KOPT-K1 (cell line): ENCODE results near the gene CALHM2.

Experiments used
- H3K27ac ChIP-seq: fragments of 200-600 bp; sonication (generic); 2 replicates; pipeline ENCODE4 v1.5.1; 2016; ENCODE audit warnings: antibody characterized with exemption, mild to moderate bottlenecking, low read depth, low read length; ENCODE audit not compliant: poor library complexity, severe bottlenecking
- H3K36me3 ChIP-seq: fragments of 200-600 bp; sonication (generic); 2 replicates; pipeline ENCODE4 v1.5.1; 2017; ENCODE audit warnings: antibody characterized with exemption, mild to moderate bottlenecking, low read length, moderate library complexity; ENCODE audit not compliant: insufficient read depth
- H3K9me3 ChIP-seq: fragments of 200-600 bp; sonication (generic); 2 replicates; pipeline ENCODE4 v1.5.1; 2017; ENCODE audit warnings: antibody characterized with exemption, low read length, mild to moderate bottlenecking; ENCODE audit not compliant: insufficient read depth, poor library complexity, severe bottlenecking

CALHM2 gene

DNA sequence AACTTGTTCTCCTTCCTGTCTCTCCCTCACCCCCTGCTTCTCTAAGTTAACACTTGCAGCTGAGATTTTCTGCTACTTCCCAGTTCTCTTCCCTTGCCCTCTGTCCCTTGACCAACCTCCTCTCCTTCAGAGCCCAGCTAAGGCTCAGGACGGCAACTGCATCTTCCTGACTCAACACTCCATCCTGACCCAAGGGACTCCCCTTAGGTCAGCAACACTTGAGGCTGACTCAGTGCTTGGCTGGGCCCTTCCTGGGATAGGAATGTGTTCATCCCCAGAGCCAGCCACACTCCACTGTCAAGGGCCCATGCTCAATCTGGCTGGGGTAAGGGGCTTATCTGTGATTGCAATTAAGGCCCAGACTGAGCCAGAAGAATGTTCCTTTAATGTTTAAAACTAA lies 3.4 kb downstream of the CALHM2 start:
- Histone ChIP-seq H3K36me3 (peaks cover 66% of the 10 kb centered on the region), H3K27ac (no peak overlapping the region), H3K9me3 (no peaks in the 10 kb centered on the region)

DNA sequence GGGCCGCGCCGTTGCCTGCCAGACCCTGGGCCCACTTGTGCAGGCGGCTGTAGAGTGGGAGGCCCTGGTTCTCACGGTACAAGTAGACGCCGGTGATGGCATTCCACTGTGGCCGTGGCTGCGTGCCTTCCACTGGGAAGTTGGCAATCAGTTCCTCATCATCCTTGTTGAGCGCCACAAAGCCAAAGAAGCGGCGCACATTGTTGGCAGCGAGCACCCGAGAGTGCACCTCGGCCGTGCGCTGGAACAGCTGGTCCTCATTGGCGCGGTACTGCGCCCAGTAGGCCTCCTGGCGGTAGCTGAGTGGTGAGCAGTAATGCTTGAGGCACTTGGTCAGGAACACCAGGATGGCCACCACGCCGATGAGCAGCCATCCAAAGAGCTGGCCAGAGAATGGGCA lies 5.0 kb downstream of the CALHM2 start:
- Histone ChIP-seq H3K27ac (no peak overlapping the region), H3K9me3 (no peaks in the 10 kb centered on the region), H3K36me3 (peaks cover 82% of the 10 kb centered on the region)

DNA sequence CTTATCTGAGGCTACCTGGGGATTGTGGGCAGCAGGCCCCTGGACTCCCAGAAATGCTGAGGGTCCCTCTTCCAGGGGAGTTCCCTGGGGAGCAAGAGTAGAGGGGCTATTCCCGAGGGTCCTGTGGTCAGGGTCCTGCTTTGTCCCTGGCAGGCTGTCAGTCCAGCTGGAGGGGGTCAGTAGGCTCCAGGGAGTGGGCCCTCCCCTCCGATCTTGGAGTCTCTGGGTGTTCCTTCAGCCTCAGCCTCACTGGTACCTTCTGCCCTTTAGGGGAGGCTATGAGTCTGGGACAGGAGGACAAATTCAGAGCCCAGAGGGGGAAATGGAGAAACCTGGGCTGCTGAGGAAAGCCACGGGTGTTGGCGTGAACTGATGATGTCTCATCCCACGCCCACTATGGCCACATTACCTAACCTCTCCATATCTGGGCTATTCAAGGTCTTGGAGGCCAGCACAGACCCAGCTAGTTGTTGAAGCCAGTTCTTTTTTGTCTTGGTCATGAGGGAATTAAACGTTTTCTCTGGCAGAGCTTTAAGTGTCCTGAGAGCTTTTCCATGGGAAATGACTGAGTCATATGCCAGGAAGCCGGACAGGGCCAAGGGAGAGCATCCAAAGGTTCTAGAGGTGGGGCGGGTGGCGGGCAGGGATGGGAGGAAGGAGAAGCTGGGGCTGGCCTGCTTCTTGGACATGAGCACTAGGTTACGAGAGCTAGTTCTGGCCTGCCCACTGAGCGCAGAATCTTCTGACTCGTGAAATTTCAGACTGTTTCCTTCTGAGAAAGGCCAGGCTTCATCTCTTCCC lies 6.2 kb downstream of the CALHM2 start:
- H3K27ac ChIP-seq, result no peak overlapping the region
- no peaks in the 10 kb centered on the region for H3K9me3 ChIP-seq
- H3K36me3 ChIP-seq, result peaks cover 94% of the 10 kb centered on the region

DNA sequence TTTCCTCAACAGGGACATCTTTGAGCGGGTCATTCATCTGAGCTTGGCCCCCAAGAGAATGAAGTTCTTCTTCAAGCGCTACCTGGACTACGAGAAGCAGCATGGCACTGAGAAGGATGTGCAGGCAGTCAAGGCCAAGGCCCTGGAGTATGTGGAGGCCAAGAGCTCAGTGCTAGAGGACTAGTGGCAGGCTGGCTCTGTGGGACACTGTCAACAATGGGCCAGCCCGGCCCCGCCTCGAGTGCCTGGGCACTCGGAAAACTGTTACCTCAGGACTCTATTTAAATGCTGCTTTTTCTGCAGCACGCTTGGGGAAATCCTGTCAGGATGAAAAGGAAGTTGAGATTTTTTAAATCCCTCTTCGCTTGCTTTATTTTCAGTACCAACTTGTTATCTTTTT lies 6.8 kb downstream of the CALHM2 start:
- Histone ChIP-seq H3K27ac (no peak overlapping the region), H3K36me3 (peaks cover 99% of the 10 kb centered on the region), H3K9me3 (no peaks in the 10 kb centered on the region)

DNA sequence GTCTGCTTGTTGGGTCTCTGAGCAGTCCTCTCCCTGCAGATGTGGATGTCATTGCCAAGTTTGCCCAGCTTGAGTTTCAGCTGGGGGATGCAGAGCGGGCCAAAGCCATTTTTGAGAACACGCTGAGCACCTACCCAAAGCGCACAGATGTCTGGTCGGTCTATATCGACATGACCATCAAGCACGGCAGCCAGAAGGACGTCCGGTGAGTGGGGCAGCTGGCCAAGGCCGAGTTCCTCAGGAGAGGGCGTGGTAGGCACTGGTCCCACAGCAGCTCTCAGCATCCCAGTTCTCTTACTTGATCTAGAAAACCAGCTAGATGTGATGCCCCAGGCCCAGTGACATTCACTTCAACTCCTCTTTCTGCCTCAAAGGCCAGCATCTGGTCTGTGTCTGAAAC lies 7.7 kb downstream of the CALHM2 start:
- Histone ChIP-seq H3K9me3 (no peaks in the 10 kb centered on the region), H3K36me3 (peaks cover 99% of the 10 kb centered on the region), H3K27ac (no peak overlapping the region)

DNA sequence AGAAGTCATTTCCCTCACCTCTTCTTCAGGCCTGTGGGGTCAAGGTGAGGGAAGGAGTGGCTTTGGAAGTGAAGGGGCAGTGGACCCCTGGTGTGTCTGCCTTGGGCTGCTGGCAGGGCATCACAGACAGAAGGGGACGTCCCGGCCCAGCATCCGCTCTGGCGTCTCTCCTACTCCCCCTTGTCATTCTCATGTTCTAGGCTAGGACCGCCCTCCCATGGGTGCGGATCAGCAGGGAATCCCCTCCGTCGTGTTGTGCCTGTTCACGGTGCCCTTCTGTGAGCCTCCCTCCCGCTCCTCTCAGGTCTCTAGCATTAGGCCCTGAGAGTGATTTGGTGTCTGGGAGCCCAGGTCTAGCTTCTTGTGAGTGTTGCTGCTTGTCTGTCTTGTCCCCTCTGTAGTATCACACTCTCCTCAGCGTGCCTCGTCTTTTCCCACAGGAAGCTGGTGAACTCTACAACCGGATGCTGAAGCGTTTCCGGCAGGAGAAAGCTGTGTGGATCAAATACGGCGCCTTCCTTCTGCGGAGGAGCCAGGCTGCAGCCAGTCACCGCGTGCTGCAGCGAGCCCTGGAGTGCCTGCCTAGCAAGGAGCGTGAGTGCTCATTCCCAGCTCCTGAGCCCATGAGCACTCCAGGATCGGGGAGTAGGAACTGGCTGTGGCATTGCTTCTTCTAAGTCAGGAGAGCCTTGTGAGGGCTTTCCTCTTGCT lies 8.5 kb downstream of the CALHM2 start:
- Histone ChIP-seq H3K36me3 (peaks cover 99% of the 10 kb centered on the region), H3K9me3 (no peaks in the 10 kb centered on the region), H3K27ac (no peak overlapping the region)

DNA sequence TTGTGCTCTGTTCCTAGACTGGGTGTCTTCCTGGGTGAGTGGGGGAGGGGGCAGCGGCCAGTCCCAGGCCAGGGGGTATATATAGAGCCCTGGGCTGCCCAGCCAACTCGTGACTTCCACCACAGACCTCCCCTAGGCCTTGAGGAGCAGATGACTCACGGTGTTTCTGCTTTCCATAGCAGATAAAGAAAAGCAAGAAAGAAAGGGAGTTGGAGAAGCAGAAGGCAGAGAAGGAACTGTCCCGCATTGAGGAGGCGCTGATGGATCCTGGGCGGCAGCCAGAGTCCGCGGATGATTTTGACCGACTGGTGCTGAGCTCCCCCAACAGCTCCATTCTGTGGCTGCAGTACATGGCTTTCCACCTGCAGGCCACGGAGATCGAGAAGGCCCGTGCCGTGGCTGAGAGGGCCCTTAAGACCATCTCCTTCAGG lies 10.1 kb downstream of the CALHM2 start:
- Histone ChIP-seq H3K36me3 (peaks cover 98% of the 10 kb centered on the region), H3K9me3 (no peaks in the 10 kb centered on the region), H3K27ac (no peak overlapping the region)

DNA sequence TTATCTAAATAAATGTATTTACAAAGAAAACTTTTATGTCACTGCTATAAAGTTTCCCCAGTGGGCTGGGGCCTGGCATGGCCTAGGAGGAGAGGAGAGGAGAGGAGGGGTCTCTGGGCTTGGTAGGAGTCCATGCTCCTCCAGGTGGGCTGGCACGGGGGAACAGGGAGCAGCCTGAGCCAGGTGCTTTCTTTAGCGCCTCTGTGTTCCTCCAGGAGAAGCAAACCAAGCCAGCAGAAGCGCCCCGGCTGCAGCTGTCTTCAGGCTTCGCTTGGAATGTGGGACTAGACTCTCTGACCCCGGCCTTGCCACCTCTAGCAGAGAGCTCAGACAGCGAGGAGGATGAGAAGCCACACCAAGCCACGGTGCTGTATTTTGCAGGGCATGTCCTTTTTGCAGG lies 10.6 kb downstream of the CALHM2 start:
- H3K36me3 ChIP-seq, result peaks cover 98% of the 10 kb centered on the region

DNA sequence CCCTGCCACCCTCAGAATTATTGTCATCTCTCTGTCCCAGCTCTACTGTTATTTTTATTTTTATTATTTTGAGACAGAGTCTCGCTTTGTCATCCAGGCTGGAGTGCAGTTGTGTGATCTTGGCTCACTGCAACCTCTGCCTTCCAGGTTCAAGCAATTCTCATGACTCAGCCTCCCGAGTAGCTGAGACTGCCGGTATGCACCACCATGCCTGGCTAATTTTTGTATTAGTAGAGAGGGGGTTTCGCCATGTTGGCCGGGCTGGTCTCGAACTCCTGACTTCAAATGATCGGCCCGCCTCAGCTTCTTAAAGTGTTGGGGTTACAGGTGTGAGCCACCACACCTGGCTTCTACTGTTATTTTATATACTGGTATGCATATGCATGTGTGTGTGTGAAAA lies 11.0 kb downstream of the CALHM2 start:
- Histone ChIP-seq H3K27ac (no peak overlapping the region), H3K9me3 (no peaks in the 10 kb centered on the region), H3K36me3 (peaks cover 98% of the 10 kb centered on the region)

More for the DNA sequence above, 10.6 kb downstream of the CALHM2 start:
- H3K9me3 ChIP-seq, result no peaks in the 10 kb centered on the region
- H3K27ac ChIP-seq, result no peak overlapping the region

DNA sequence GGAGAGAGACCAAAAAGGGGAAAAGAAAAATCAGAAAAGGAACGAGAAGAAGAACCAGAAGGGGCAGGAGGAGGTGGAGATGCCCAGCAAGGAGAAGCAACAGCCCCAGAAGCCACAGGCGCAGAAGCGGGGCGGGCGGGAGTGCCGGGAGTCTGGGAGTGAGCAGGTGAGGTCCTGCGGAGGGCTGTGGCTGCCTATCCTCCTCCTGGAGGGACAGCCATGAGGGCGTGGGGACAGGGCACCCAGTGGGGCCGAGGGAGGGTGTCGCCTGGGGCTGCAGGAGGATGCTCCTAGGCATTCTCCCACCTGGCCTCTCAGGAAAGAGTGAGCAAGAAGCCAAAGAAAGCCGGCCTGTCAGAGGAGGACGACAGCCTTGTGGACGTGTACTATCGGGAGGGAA lies 11.8 kb downstream of the CALHM2 start:
- H3K27ac ChIP-seq, result no peak overlapping the region
- peaks cover 98% of the 10 kb centered on the region for H3K36me3 ChIP-seq
- H3K9me3 ChIP-seq, result no peaks in the 10 kb centered on the region

DNA sequence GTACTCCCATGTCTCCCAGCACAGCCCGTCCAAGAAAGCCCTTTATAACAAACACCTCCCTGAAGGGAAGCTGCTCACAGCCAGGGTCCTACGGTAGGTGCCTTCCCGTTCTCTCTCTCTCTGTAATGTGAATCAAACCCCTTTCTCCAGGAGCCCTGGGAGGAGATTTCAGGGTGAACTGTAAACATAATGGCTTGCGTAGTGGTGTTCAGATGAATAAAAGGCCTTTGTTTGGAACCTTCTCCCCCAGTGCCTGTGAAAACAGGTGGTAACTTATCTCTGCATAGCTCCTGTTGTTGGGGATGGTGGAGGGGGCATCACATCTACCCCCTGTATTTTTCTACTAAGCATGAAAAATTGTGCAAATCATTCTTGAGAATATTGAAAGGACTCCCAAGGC lies 12.4 kb downstream of the CALHM2 start:
- Histone ChIP-seq H3K9me3 (no peaks in the 10 kb centered on the region), H3K27ac (no peak overlapping the region), H3K36me3 (peaks cover 97% of the 10 kb centered on the region)

DNA sequence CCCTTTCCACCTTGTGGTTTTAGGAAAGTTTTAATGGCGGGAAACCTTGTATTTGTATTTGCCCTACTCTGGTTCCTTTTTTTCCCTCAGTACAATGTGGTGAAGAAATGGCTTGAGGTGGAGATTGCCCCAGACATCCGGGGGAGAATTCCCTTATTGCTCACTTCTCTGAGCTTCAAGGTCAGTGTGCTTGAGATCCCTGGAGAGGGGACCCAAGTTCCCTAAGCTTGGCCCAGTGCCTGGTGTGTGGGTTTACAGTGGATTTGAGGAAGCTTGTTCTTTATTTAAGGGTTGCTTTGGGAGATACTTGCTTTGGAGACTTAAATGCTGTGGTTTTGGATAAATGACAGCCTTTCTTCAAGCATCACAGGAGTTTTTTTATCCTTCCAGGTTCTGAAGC lies 18.3 kb downstream of the CALHM2 start:
- H3K9me3 ChIP-seq, result no peaks in the 10 kb centered on the region
- peaks cover 86% of the 10 kb centered on the region for H3K36me3 ChIP-seq

DNA sequence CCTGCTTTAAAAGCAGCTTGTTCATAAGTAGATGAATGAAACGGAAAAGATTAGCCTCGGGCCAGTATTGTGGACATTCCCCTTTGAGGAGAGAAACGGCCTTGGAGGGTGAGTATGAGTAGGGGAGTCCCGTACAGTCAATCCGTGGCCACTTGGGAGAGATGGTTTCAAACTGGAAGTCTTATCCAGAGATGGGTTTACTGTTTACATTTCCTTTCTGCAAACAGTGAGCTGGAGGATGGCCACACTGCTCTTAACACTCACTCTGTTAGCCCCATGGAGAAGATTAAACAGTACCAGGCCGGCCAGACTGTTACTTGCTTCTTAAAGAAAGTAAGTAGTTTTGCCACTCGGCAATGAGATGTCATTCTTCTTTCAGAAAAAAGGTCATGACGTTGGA lies 20.3 kb downstream of the CALHM2 start:
- H3K27ac ChIP-seq, result no peak overlapping the region
- H3K36me3 ChIP-seq, result peaks cover 88% of the 10 kb centered on the region

More for the DNA sequence above, 18.3 kb downstream of the CALHM2 start:
- no peak overlapping the region for H3K27ac ChIP-seq

DNA sequence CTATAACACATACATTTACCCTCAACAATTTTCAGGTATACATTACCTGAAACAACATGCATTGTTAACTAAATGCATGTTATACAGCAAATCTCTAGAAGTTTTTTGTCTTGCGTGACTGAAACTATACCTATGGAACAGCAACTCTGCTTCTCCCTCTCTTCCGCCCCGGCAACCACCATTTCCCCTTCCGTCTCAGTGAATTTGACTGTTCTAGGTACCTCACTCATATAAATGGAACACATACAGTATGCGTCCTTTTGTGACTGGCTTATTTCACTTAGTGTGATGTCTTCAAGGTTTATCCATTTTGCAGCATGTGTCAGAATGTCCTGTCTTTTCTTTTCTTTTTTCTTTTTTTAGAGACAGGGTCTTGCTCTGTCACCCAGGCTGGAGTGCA lies 22.5 kb downstream of the CALHM2 start:
- Histone ChIP-seq H3K36me3 (peaks cover 88% of the 10 kb centered on the region), H3K9me3 (no peaks in the 10 kb centered on the region), H3K27ac (peak overlapping the region; percentile 55)

More for the DNA sequence above, 20.3 kb downstream of the CALHM2 start:
- no peaks in the 10 kb centered on the region for H3K9me3 ChIP-seq

DNA sequence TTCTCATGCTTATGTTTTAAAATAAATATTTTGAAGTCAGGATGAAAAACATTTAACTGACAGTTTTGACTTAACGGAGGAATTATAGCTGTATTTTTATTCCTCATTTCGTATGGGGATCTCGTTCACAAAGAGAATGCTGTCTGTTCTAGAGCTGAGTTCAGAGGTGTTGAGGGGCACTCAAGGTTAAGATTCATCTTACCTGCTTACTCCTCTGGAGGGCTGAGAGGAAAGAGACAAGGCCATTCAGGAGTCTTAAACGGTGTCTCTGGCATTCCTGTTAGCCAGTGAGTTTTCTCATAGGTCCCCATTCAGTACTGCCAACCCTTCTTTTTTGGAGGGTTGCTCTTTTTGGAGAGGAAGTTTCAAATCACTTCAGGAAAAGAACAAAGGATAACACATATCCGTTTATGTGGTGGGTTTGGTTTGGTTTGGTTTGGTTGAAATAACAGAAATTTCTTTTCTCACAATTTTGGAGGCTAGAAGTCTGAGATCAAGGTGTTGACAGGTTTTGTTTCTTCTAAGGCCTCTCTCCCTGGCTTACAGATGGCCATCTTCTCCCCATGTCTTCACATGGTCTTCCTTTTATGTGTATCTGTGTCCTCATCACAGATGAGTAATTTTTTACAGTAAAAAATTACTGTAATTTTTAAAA lies 23.1 kb downstream of the CALHM2 start:
- Histone ChIP-seq H3K9me3 (no peaks in the 10 kb centered on the region), H3K36me3 (peaks cover 88% of the 10 kb centered on the region), H3K27ac (peak overlapping the region; percentile 55)
